ENCODE data around the gene OR5A2.

OR5A2 gene

GRCh38 chr11:59403546-59403945 is 22.7 kb downstream of the OR5A2 start:
- TF ChIP-seq, protein P1, sequence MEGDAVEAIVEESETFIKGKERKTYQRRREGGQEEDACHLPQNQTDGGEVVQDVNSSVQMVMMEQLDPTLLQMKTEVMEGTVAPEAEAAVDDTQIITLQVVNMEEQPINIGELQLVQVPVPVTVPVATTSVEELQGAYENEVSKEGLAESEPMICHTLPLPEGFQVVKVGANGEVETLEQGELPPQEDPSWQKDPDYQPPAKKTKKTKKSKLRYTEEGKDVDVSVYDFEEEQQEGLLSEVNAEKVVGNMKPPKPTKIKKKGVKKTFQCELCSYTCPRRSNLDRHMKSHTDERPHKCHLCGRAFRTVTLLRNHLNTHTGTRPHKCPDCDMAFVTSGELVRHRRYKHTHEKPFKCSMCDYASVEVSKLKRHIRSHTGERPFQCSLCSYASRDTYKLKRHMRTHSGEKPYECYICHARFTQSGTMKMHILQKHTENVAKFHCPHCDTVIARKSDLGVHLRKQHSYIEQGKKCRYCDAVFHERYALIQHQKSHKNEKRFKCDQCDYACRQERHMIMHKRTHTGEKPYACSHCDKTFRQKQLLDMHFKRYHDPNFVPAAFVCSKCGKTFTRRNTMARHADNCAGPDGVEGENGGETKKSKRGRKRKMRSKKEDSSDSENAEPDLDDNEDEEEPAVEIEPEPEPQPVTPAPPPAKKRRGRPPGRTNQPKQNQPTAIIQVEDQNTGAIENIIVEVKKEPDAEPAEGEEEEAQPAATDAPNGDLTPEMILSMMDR (IDR thresholded peaks at IDR 0.05) = no peak
- Histone ChIP-seq H3K4me2 (ENCODE audit: low read length) (no peak overlapping the region), H3K27ac (no peak overlapping the region), H3K36me3 (ENCODE audit: control insufficient read depth, insufficient read depth, low read length) (no peaks in the 10 kb centered on the region), H3K4me3 (ENCODE audit: low read depth, low read length) (no peak overlapping the region), H3K9me3 (ENCODE audit: control insufficient read depth, low read length) (no peaks in the 10 kb centered on the region), H3K9ac (no peak overlapping the region), H3K4me1 (no peaks in the 10 kb centered on the region), H3K27me3 (ENCODE audit: control insufficient read depth, insufficient read depth, low read length) (no peaks in the 10 kb centered on the region), H3K79me2 (no peaks in the 10 kb centered on the region), H2AFZ (no peak overlapping the region)

- Histone ChIP-seq H2AFZ (no peak overlapping the region), H3K27ac (no peak overlapping the region), H3K9me3 (ENCODE audit: control insufficient read depth, low read length) (no peaks in the 10 kb centered on the region), H3K4me2 (ENCODE audit: low read length) (no peak overlapping the region), H3K79me2 (no peaks in the 10 kb centered on the region), H3K27me3 (ENCODE audit: control insufficient read depth, insufficient read depth, low read length) (no peaks in the 10 kb centered on the region), H3K36me3 (ENCODE audit: control insufficient read depth, insufficient read depth, low read length) (no peaks in the 10 kb centered on the region), H3K4me1 (no peaks in the 10 kb centered on the region), H3K4me3 (ENCODE audit: low read depth, low read length) (no peak overlapping the region), H3K9ac (no peak overlapping the region)
- TF ChIP-seq, protein P1 (IDR thresholded peaks at IDR 0.05) = no peak
Observed at GRCh38 chr11:59401262-59401552, 25.0 kb downstream of the OR5A2 start.

- no peak overlapping the region for H3K4me2 ChIP-seq (ENCODE audit: low read length)
Observed at GRCh38 chr11:59400461-59401261, 25.6 kb downstream of the OR5A2 start.

GRCh38 chr11:59394186-59394585 is 32.0 kb downstream of the OR5A2 start:
- Histone ChIP-seq H3K4me2 (ENCODE audit: low read length) (no peak overlapping the region), H3K27ac (no peak overlapping the region), H3K9me3 (ENCODE audit: control insufficient read depth, low read length) (no peaks in the 10 kb centered on the region), H3K36me3 (ENCODE audit: control insufficient read depth, insufficient read depth, low read length) (no peaks in the 10 kb centered on the region), H2AFZ (no peak overlapping the region), H3K4me1 (no peaks in the 10 kb centered on the region), H3K9ac (no peak overlapping the region), H3K4me3 (ENCODE audit: low read depth, low read length) (no peak overlapping the region), H3K27me3 (ENCODE audit: control insufficient read depth, insufficient read depth, low read length) (no peaks in the 10 kb centered on the region), H3K79me2 (no peaks in the 10 kb centered on the region)
- TF ChIP-seq, protein P1 (IDR thresholded peaks at IDR 0.05) = no peak

More at GRCh38 chr11:59400461-59401261, 25.6 kb downstream of the OR5A2 start:
- Histone ChIP-seq H3K79me2 (no peaks in the 10 kb centered on the region), H3K36me3 (ENCODE audit: control insufficient read depth, insufficient read depth, low read length) (no peaks in the 10 kb centered on the region), H3K9ac (no peak overlapping the region), H3K9me3 (ENCODE audit: control insufficient read depth, low read length) (no peaks in the 10 kb centered on the region), H3K27me3 (ENCODE audit: control insufficient read depth, insufficient read depth, low read length) (no peaks in the 10 kb centered on the region), H3K4me3 (ENCODE audit: low read depth, low read length) (no peak overlapping the region), H3K4me1 (no peaks in the 10 kb centered on the region), H3K27ac (no peak overlapping the region), H2AFZ (no peak overlapping the region)
- TF ChIP-seq, protein P1 (IDR thresholded peaks at IDR 0.05) = no peak

Data from parathyroid adenoma (tissue), 2 donors.